Brain pericyte (primary cell): ENCODE measurements around the gene NAA10.

Source experiments
- DNase-seq: peaks from one replicate; pipeline ENCODE4 v3.0.0-alpha.2; 2012; ENCODE audit warnings: low read depth, low spot score

Gene NAA10

DNA sequence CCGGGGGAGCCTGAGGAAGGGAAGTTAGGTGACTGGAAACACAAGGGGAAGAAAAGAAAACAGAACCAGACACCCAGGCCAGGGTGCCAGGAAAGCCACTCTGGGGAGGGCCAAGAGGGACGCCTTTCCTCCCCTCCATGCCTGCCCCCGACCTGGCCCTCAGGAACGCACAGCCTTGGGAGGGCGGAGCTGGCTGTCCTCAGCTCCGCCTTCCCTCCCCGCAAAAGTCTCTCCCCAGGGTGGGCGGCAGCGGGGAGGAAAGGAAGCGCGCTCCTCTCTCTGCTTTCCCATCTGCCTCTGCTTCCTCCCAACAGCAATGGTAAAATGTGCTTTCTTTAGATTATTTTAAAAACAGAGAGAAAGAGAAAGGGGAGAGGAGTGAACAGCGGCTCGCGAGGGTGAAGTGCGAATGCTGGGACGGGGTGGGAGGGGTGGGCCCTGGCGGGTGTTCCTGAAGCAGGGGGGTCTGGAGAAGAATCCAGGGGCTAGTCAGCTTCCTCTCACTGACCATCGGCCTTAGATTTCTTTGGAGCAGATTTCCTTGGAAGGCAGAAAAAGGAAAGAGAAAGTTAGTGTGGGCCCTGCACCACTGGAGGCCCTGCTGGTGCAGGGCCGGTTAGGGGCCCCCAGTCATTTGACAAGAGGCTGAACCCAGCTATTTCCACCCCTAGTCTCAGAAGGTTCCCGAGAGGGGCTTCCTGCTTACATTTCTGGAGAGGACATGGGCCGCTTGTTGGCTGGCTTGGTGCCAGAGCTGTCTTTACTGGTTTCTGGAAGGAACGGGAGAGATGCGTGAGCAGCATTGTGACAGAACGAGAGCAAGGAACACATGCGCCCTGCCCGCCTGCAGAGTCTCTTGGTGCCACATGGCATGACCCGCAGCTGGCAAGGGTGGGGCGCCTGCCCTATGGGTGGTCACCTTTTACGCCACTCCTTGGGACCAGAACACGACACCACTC lies 14.3 kb upstream of the NAA10 start:
- DNase-seq, result no peak

DNA sequence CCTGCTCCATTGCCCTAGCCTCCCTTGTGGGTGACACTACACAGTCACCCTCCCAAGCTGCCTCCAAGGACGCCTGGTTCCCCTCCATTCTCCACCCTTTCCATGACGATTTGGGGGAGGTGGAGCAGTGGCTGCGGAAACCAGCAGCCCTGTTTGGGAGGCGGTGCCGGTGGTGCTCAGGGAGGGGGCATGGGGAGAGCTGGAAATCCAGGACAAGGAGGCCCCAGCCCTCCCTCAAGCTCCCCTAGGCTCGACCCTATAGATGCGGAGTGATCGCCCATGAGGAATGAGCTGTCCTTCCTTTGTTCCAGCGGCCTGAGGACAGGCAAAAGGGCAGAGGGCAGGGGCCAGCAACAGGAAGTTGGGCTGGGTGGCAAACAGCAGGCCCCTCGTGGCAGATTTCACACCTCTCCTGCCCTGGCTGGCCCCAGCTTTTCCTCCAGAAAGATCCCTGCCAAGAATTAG lies 13.2 kb upstream of the NAA10 start:
- no peak for DNase-seq

DNA sequence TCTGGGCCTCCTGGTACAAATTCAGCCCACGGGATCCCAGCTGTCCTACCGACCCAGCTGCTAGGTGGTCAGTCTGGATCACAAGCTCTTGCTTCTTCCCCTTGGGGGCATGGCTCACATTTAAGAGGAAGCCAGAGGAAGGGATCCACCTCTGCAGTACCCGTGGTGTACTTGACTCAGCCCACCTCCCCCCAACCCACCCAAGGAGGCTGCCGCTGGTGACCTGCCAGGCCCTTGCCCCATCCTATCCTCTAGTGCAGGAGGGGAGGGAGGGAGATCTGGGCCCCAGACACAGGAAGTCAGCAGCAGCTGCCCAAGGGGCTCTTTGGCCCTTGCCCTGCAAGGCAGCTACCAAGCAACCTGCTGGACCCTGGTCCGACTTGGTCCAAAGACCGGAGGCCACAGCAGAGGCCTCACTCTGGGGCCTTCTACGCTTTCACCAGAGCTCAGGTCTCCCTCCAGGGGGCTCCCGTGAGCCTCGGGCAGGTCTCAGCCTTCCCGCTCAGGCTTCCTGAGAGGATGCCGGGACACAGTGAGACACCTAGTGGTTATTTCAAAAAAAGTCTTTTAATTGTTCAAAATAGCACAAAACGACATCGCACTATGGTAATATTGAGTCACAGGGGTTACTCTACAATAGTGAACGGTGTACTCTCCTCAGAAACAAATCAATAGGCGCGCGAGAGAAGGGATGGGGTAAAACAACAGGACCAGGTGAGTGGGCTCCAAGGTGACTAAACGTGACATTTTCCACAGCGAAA lies 12.4 kb upstream of the NAA10 start:
- no peak for DNase-seq

DNA sequence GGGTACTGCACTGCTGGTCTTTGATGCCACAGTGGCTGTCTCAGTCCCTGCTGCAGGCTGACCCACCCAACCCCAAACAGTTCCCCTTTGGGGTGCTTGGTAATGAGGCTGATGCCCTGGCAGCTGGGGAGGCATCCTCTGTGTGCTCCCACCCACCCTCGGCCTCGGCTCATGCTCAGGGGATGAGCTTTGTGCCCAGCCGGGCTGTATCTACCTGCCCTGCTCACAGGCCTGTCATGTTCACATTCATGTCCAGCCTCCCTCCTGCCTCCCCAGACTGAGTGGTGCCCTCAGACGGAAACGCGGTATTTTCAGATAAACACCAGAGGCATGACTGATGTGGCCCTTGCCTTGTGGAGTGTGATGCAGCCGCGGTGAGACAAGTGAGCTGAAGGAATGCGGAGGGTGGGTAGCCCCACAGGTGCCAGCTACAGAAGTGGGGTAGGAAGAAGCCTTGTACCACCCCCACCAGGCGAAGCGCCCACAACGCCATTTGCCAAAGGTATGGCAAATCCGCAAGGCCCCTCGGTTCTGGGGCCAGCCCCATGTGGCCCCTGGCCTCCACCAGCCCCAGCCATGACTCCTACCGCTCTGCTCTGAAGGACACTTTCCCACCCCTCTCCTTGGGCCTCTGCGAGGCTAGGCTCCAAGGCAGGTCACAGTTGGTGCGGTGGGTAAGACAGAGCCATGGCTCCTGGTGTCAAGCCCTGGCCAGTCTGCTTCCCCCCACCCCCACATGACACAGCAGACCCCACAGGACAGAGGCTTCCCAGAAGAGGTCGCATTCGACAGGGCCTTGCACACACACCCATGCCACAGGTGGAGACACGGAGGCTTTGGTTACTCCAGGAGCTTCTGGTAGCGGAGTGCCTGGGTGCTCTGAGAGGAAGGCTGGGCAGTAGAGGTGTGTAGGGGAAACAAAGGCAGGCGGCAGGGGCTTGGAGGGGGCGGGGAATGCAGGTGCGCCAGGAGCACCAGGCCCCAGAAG lies 11.4 kb upstream of the NAA10 start:
- DNase-seq, result no peak

DNA sequence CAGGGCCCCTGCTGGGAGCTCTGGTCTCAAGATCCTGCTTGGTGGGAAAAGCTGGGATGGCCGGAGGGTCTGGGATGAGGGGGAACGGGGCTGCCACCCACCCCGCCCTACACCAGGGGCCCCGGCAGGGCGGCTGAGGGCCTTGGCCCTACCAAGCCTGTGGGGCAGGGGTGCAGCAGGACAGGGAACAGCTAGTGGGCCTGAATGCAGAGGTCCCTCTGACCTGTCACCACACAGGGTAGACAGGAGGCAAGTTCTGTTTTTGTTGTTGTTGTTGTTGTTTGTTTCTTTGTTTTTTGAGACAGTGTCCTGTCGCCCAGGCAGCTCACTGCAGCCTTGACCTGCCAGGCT lies 9.9 kb upstream of the NAA10 start:
- DNase-seq, result no peak

DNA sequence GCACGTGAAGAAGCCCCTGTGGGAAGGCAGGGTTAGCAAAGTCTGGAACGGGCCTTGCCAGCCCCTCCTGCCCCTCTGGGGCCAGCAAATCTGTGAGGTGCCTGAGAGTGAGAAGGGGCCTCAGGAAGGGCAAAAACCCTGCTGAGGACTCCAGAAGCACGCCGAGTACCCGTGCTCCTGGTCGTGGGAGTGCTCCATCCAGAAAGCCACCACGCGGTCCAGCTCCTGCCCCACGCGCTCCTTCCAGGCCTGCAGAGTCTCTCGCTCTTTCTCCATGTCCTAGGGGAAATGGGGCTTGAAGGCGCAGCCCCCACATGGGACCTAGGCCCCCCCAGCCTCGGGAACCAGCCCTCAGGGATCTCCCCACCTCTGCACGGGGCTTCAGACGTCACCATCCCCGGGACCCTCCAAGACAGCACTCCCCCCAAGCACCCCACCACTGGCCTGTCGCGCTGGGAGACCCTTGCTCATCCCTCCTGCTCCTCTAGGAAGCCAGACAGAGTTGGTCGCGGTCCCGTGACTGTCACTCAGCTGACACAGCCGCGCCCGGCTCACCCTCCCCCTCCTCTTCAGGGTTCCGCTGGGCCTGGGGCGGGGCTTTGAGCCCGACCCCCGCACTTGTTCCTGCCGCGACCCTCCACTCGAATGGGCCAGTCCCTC lies 9.4 kb upstream of the NAA10 start, which contains the start of gene RENBP:
TSS of gene RENBP (minus strand) at position 504 of the 660 bp plus-strand sequence. CDS start at position 471, 33 bp downstream.
- no peak for DNase-seq

DNA sequence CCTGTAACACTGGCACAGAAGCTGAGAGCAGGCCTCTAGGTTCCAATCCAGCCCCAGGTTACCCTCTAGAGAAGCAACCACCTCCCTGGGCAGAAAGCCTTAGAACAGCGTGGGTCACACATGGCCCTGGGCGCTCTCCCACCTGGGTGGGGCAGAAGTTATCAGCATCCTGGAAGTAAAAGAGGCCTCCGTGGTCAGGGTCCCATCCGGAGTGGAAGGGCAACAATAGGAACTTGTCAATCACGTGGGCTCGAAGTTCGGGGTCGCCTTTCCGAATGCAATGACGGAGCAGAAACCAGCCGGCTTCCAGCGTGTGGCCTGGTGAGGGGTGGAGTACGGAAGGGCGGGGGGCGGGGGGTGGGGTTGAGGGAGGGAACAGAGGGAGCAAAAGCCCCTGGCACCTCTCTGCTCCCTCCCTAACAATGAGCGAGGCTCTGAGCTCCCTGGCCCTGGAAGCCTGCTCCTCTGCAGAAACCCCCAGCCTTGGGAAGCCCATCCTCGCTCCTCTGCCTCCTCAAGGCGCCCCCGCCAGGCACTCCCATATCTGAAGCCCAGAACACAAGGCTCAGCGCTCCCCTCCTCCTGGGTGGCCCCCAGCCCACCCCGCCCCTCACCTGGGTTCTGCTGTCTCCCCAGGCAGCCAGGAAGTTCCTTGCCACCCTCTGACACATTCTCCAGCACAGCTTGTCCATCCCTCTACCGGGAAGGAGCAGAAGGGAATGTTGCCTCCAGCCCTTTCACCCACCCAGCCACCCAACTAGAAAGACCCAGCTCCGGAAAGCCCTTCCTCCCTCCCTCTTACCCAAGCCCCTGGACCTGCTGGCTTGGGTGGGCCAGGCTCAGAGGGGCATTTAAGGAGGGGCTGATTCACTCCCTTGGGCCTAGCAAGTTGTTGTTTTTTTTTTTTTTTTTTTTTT lies 6.8 kb upstream of the NAA10 start:
- no peak for DNase-seq

DNA sequence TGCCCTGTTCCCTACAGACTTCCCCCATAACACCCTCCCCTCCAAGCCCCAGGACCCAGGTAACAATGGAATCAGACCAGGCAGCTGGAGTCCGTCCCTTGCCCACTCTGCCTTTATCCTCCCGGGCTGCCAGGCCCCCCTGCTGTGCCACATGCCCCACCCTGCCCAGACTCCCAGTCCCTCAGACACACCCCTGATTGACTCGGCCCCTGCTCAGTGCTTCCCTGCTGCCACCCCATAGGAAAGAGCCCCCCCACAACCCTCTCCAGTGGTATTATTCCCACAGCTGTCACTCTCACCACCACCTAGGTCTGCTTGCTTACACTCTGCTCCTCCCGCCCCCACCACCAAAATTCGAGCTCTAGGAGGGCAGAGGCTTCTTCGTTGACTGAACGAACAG lies 4.7 kb upstream of the NAA10 start:
- no peak for DNase-seq

DNA sequence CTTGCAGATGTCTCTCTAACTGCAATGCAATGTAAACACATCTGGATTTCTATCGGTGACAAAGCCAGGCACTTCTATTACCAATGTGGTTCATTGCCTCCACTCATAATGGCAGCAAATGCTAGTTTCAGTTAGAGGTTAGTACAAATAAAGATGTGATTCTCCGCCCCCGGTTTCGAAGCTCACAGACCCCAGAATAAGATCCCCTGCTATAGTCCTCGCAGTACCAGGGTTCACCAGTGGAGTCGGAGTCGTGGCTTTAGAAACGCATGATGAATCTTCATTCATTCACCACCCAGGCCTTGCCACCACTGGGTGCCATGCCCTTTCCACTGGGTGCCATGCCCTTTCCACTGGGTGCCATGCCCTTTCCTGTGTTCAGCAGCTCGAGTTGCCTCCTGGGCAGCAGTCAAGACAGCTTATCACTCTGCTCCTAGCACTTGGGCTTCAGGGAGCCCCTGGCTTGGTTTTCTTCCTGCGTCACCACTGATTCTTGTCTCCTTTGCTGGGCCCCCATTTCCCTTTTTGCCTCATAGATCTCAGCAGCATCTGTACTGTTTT lies 3.5 kb upstream of the NAA10 start:
- DNase-seq, result no peak

DNA sequence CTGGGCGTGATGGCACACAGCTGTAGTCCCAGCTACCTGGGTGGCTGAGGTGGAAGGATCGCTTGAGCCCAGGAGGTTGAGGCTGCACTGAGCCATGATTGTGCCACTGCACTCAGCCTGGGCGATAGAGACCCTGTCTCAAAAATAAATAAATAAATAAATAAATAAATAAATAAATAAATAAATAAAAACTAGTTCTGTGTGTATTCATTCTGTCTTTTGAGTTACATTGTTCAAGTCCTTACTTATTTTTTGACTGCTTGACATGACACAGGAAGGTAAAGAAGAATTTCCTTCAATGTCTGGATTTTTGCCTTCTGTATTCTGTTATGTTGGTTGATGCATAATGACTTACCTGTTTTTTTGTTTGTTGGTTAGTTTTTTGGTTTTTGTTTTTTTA lies 2.2 kb upstream of the NAA10 start:
- DNase-seq, result no peak

DNA sequence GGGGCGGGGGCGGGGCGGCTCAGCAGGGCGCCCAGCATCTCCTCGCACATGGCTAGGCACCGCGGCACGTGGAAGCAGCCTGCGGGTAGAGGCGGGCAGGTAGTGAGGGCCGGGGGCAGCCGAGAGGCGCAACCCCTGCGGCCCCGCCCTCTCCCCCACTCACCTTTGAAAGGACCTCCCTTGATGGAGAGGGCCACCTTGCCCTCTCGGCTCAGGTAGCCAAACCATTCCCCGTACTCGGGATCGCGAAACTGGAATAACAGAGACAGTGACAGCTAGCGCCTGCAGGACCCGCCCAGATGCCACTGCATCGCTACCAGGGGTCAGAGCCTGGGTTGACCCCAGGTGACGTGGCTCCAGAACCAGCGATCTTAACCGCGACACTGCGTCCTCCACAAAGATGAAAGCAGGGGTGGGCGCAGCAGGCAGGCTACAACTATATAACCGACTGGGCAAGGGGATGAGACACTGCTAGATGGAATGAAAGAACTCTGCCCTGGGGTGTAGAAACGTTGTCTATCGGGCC lies 552 bp upstream of the NAA10 start:
- no peak for DNase-seq

DNA sequence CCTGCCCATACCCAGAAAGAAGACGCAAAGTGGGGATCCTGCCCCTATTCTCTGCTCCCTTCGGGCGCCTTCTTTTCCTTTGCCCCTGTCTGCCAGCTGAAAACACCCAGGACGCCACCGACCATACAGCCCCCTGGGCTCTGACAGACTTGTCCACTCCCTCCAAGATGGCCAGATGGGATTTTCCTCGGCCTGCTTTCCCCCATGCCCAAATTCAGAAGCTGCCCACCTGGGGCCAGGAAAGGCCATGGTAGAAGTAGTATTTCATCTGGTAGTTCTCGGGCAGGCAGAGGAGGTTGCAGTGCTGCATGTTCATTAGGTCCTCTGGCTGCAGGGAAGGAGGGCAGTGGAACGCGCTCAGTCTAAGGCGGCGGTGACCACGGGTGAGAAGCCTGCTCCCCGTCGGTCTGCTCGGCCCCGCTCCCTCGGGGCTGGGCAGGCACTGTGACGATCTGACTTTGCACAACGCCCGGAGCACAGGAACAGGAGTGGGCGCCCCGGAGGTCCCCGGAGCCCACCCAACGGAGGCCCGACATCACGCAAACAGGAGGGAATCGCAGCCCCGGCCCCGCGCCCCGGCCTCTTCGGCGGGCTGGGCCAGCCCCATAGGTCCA lies 582 bp downstream of the NAA10 start:
- no peak for DNase-seq

DNA sequence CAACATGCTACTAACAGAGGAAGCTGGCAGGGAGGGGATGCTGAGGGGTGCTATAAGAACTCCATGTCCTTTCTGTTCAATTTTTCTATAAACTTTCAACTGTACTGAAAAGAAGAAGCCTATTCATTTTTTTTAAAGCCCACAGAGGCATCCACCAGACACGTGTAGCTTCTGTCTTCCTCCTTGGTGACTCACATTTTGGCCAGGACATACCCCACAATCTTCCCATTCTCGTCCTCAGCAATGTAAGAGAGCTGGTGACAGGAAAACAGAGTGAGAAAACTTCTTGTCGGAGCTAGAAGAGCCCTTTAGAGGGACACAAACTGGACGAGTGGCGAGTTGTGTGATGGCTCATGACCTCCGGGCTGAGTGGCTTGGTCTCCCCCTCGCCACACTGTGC lies 1.1 kb downstream of the NAA10 start:
- DNase-seq, result no peak

DNA sequence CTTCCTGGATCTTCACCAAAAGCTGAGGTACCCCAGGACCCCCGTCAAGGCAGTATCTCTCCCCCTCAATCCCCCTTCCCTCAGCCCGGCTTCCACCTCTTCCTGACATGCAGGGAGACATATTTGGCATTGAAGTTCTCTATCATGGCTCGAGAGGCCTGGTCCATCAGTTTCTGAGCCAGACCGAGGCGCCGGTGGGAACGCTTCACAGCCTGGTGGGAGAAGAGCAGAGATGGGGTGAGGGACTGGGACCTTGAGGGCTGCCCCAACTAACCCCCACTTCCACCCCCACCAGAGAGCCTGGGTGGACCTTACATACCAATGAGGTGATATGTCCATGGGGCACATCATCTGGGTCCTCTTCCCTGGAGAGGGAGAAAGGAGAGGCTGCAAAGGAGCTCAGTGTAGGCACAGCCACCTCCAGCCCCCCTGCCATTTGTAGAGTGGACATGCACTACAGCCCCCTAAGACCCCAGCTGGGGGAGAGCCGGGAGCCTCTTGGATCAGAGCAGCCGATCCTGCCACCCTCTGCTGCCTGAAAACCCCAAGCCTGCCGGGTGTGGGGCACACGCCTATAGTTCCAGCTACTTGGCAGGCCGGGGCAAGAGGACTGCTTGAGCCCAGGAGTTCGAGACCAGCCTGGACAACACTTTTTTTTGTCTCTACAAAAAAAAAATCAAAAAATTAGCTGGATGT lies 2.5 kb downstream of the NAA10 start:
- no peak for DNase-seq

DNA sequence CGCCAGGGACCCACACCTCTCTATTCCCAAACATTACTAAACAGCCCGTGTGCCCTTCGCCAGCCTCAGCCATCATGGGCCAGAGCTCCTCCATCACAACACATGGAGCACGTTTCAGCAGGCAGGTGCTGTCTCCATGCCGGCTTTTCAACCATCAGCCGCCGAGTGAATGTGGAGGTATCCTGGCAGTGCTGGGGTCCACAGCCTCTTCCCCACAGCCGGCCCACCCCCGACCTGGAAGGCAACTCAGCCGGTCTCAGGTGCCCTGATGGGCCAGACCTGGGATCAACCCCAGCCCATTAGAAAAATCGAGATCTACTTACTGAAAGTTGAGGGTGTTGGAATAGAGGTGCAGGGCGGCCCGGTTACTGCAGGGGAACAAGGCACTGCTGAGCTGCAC lies 3.1 kb downstream of the NAA10 start:
- no peak for DNase-seq

DNA sequence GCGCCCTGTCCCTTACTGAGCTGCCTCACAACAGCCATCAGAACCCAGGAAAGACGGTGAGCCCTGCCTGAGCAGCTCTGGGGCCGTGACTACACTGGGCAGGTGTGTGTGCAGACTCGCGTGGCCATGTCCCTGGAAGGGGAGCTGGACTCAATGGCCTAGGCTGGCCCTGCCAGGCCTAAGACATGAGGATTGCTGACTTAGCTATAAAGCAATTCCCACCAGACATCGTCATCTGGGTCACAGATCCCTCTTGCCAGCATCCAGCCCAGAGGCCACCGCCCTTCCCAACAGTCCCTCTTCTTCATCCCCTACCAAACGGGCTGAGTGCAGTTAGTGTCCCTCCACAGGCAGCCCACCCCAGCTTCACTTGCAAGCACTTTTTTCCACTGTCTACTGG lies 3.7 kb downstream of the NAA10 start:
- DNase-seq, result no peak

DNA sequence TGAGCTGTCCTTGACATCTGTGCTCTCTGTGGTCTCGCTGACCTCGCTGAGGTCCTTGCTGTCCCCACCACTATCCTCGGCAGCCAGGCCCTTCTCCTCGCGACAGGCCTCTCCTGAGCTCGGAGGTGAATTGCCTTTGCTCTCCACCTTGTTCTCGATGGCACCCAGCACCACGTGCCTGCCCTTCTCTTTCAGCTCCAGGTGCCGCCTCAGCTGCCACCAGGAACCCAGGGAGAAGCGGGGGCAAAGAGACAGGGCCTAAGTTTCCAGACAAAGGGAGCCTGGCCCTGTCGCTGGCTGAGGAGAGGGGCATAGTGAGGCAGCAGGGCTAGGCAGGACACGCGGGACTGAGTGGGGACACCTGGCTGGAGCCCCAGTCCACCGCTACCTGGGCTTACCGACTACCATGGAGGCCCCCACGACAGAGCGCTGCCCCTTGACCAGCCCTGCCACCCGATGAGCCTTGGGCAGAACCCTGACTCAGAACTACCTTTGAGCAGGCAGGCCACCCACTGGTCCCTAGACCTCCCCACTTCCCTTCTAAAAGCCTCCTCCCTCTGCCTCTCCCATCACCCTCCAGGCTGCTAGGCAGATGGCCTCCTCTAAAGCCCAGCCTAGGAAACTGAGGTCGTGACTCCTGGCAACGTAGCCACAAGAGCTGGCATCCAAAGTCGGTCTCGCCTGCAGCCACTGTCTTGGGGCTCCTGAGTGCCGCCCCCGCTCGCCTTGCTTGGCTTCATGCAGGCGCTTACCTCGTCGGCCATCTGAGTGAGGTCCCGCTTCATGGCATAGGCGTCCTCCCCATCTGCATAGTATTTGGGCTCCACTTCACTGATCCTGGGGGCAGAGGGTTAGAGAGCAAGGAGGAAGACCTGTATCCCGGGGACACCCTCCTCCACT lies 4.6 kb downstream of the NAA10 start:
- no peak for DNase-seq
